GDM1 (cell line): ENCODE results near the gene KCNQ5.
"Not testable (repeated sequence)": the region's sequence is repeated elsewhere in the genome, so short reads cannot be mapped to it uniquely, and the experiment has no call there.

ENCODE experiments used
- DNase-seq: peaks from one replicate; lab custom pipeline; 2025; lab: John Stamatoyannopoulos, UW

The KCNQ5 gene

GRCh38 chr6:72844614-72845013 is 222.8 kb downstream of the KCNQ5 start:
- DNase-seq: no peak

GRCh38 chr6:72849346-72849745 is 227.5 kb downstream of the KCNQ5 start:
- DNase-seq: no peak

GRCh38 chr6:72850040-72850439 is 228.2 kb downstream of the KCNQ5 start:
- no peak for DNase-seq

GRCh38 chr6:72850469-72850868 is 228.6 kb downstream of the KCNQ5 start:
- DNase-seq: no peak

GRCh38 chr6:72855471-72855870 is 233.6 kb downstream of the KCNQ5 start:
- no peak for DNase-seq

- DNase-seq: no peak
Measured at GRCh38 chr6:72856801-72857200, 234.9 kb downstream of the KCNQ5 start.

GRCh38 chr6:72857791-72858585 is 236.1 kb downstream of the KCNQ5 start:
- no peak for DNase-seq

GRCh38 chr6:72861059-72861458 is 239.2 kb downstream of the KCNQ5 start:
- no peak for DNase-seq

GRCh38 chr6:72861935-72862432 is 240.1 kb downstream of the KCNQ5 start:
- no peak for DNase-seq

- no peak for DNase-seq
Measured at GRCh38 chr6:72863131-72863530, 241.3 kb downstream of the KCNQ5 start.

GRCh38 chr6:72864236-72864635 is 242.4 kb downstream of the KCNQ5 start:
- DNase-seq: no peak

- DNase-seq: no peak
Measured at GRCh38 chr6:72864799-72865198, 242.9 kb downstream of the KCNQ5 start.

GRCh38 chr6:72865467-72865866 is 243.6 kb downstream of the KCNQ5 start:
- DNase-seq: no peak

GRCh38 chr6:72869621-72870020 is 247.8 kb downstream of the KCNQ5 start:
- DNase-seq: no peak

GRCh38 chr6:72873433-72873832 is 251.6 kb downstream of the KCNQ5 start:
- no peak for DNase-seq

GRCh38 chr6:72876256-72876655 is 254.4 kb downstream of the KCNQ5 start:
- DNase-seq: no peak

GRCh38 chr6:72886170-72886569 is 264.3 kb downstream of the KCNQ5 start:
- DNase-seq: no peak

GRCh38 chr6:72890233-72890632 is 268.4 kb downstream of the KCNQ5 start:
- DNase-seq: no peak

GRCh38 chr6:72890671-72891070 is 268.8 kb downstream of the KCNQ5 start:
- DNase-seq: no peak

GRCh38 chr6:72892901-72893300 is 271.0 kb downstream of the KCNQ5 start:
- no peak for DNase-seq

- no peak for DNase-seq
Measured at GRCh38 chr6:72894091-72894490, 272.2 kb downstream of the KCNQ5 start.

GRCh38 chr6:72898313-72898712 is 276.4 kb downstream of the KCNQ5 start:
- not testable (repeated sequence) for DNase-seq

GRCh38 chr6:72905705-72906478 is 284.0 kb downstream of the KCNQ5 start:
- DNase-seq: no peak
